Glutamatergic neuron (in vitro differentiated cells): Measurements from ENCODE around the gene NAV1. TPM values are rescaled to one million over a fixed set of nuclear protein-coding genes. Genes with fewer than 3 reads are reported as not detected.

Experiments
- DNase-seq: peaks from one replicate; pipeline ENCODE4 v3.0.0; 2022
- H3K27ac Mint-ChIP-seq: one replicate; pipeline ENCODE4 v1.8.0; 2020; ENCODE audit warnings: mild to moderate bottlenecking, mixed read lengths, inconsistent platforms; ENCODE audit not compliant: unreplicated experiment
- H3K27me3 Mint-ChIP-seq: one replicate; pipeline ENCODE4 v1.8.0; 2020; ENCODE audit warnings: mild to moderate bottlenecking, moderate library complexity, mixed read lengths, inconsistent platforms; ENCODE audit not compliant: unreplicated experiment
- H3K36me3 Mint-ChIP-seq: one replicate; pipeline ENCODE4 v1.8.0; 2020; ENCODE audit warnings: mild to moderate bottlenecking, mixed read lengths, inconsistent platforms; ENCODE audit not compliant: unreplicated experiment
- H3K4me1 Mint-ChIP-seq: one replicate; pipeline ENCODE4 v1.8.0; 2020; ENCODE audit warnings: mild to moderate bottlenecking, low read depth, mixed read lengths, inconsistent platforms; ENCODE audit not compliant: unreplicated experiment
- H3K4me3 Mint-ChIP-seq: one replicate; pipeline ENCODE4 v1.8.0; 2020; ENCODE audit warnings: mild to moderate bottlenecking, mixed read lengths, inconsistent platforms; ENCODE audit not compliant: unreplicated experiment
- H3K9me3 Mint-ChIP-seq: one replicate; pipeline ENCODE4 v1.8.0; 2020; ENCODE audit warnings: mild to moderate bottlenecking, moderate library complexity, mixed read lengths, inconsistent platforms; ENCODE audit not compliant: unreplicated experiment
- total RNA-seq: library from RNA; stranded (reverse); fragmentation: NEBNext Ultra II Directional; extraction: Animal tissue kit (Norgen Biotek cat#: 25700); gene quantifications from one replicate; pipeline ENCODE4 v1.2.1, GENCODE V29; 2021; ENCODE audit not compliant: unreplicated experiment
- TF ChIP-seq, protein P1 (sequence below): fragments of 200-600 bp; sonication (generic); IDR thresholded peaks from one replicate; pipeline ENCODE4 v1.5.0; 2021; ENCODE audit not compliant: partially characterized antibody, unreplicated experiment

The NAV1 gene
- total RNA-seq, 1 donor from 2014 or later: 124 TPM

DNA sequence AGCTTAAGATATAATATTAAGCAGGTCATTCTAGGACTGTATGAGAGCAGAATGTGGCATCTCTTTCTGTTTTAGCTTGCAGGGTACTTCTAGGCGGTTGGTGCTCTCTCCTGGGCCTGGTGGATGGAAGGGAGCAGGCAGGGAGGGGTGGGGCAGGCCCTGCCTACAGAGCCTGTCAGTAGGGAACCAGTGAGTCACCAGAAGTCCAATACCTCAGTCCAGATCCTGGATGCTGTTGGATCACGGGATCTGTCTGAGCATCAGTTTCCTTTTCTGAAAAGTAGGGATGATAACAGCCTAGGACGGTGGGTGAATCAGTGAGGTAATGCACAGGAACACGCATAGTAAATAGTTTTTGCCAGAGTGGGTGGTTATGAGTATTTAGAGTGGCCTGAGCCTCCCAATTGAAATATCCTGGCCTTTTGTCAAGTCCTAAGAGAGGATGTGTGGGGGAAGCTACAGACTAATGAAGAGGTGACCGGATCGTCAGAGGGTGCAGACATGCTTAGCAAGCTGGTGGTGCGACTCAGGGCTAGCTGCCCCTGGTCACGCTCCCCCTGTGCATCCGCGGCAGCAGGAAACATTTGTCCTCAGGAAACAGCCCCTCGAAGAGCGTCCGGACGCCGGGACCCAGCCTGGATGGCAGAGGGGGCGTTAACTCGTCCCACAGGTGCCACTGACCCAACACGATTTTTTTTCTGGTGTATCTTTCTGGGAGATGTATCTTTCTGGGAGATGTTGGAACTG is 23.9 kb downstream of the NAV1 start:
- Mint-ChIP-seq H3K4me3 (no peak overlapping the region), H3K36me3 (no peaks in the 10 kb centered on the region), H3K4me1 (peaks cover 13% of the 10 kb centered on the region), H3K9me3 (peaks cover 6% of the 10 kb centered on the region), H3K27ac (no peak overlapping the region), H3K27me3 (peaks cover 7% of the 10 kb centered on the region)
- no peak for DNase-seq
- TF ChIP-seq, protein P1, sequence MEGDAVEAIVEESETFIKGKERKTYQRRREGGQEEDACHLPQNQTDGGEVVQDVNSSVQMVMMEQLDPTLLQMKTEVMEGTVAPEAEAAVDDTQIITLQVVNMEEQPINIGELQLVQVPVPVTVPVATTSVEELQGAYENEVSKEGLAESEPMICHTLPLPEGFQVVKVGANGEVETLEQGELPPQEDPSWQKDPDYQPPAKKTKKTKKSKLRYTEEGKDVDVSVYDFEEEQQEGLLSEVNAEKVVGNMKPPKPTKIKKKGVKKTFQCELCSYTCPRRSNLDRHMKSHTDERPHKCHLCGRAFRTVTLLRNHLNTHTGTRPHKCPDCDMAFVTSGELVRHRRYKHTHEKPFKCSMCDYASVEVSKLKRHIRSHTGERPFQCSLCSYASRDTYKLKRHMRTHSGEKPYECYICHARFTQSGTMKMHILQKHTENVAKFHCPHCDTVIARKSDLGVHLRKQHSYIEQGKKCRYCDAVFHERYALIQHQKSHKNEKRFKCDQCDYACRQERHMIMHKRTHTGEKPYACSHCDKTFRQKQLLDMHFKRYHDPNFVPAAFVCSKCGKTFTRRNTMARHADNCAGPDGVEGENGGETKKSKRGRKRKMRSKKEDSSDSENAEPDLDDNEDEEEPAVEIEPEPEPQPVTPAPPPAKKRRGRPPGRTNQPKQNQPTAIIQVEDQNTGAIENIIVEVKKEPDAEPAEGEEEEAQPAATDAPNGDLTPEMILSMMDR: no peak

DNA sequence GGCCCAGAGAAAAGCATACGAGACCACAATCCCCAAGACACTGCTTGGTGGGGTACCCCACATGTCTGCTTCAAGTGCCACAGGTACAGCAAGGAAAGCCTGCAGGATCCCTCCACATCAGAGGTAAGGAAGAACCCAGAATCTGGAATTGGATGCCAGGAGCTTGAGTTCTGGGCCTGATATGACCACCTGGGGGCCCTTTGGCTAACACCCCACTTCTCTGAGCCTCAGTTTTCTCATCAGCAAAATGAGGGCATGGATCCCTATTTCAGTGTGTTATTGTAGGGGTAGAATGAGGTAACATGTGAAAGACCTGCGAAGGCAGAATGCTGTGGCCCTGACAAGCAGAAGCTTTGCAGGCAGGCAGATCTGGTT is 24.5 kb downstream of the NAV1 start:
- H3K9me3 Mint-ChIP-seq: peaks cover 6% of the 10 kb centered on the region
- DNase-seq: no peak
- H3K4me3 Mint-ChIP-seq: no peak overlapping the region
- no peak overlapping the region for H3K27ac Mint-ChIP-seq
- TF ChIP-seq, protein P1: no peak
- H3K36me3 Mint-ChIP-seq: no peaks in the 10 kb centered on the region
- peaks cover 8% of the 10 kb centered on the region for H3K27me3 Mint-ChIP-seq
- peaks cover 12% of the 10 kb centered on the region for H3K4me1 Mint-ChIP-seq

DNA sequence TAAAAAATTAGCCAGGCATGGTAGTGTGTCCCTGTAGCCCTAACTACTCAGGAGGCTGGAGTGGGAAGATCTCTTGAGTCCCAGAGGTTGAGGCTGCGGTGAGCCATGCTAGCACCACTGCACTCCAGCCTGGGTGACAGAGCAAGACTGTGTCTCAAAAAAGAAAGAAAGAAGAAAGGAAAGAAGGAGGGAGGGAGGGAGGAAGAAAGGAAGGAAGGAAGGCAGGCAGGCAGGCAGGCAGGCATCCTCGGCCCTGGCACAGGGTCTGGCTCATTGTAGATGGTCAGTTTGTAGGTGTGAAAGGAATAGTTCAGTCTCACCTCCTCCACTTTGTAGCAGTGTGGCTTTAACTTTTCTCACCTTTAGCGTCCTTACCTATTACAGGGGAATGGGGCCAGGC is 25.0 kb downstream of the NAV1 start:
- peaks cover 12% of the 10 kb centered on the region for H3K4me1 Mint-ChIP-seq
- no peak overlapping the region for H3K27ac Mint-ChIP-seq
- H3K9me3 Mint-ChIP-seq: peaks cover 6% of the 10 kb centered on the region

DNA sequence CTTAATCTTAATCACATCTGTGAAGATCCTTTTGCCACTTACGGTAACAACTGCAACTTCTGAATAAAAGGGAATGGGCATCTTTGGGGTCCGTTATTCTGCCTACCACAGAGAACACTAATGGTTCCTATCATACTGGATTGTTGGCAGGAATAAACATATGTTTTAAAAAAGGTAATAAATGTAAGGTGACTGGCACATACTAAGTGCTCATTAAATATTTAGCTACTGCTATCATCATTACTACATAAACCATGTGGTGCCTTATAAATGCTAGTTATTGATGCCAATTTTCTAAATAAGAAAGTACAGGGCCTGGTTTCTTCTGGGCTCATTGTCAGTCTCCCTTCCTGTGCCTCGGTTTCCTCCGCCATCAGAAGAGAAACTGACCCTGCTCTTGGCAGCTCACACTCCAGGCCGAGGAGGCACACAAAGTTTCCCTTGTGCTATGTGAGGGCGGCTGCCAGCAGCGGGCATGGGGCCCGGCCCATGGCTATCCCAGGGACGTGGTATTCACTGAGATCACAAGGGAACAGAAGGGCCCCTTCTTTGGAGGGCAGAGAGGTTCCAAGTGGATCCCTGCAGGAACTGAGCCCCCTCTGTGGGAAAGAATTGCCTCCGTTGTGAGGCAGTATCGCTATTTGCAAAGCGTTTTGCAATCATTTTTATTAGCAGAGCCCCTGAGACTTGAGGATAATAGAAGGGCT is 26.2 kb downstream of the NAV1 start:
- H3K27ac Mint-ChIP-seq: no peak overlapping the region
- H3K36me3 Mint-ChIP-seq: no peaks in the 10 kb centered on the region
- H3K9me3 Mint-ChIP-seq: peaks cover 3% of the 10 kb centered on the region
- TF ChIP-seq, protein P1: no peak
- H3K4me1 Mint-ChIP-seq: peaks cover 12% of the 10 kb centered on the region
- H3K4me3 Mint-ChIP-seq: no peak overlapping the region
- peaks cover 5% of the 10 kb centered on the region for H3K27me3 Mint-ChIP-seq
- no peak for DNase-seq

More for the DNA sequence above, 25.0 kb downstream of the NAV1 start:
- DNase-seq: no peak
- Mint-ChIP-seq H3K4me3 (no peak overlapping the region), H3K27me3 (peaks cover 8% of the 10 kb centered on the region), H3K36me3 (no peaks in the 10 kb centered on the region)
- TF ChIP-seq, protein P1: no peak

DNA sequence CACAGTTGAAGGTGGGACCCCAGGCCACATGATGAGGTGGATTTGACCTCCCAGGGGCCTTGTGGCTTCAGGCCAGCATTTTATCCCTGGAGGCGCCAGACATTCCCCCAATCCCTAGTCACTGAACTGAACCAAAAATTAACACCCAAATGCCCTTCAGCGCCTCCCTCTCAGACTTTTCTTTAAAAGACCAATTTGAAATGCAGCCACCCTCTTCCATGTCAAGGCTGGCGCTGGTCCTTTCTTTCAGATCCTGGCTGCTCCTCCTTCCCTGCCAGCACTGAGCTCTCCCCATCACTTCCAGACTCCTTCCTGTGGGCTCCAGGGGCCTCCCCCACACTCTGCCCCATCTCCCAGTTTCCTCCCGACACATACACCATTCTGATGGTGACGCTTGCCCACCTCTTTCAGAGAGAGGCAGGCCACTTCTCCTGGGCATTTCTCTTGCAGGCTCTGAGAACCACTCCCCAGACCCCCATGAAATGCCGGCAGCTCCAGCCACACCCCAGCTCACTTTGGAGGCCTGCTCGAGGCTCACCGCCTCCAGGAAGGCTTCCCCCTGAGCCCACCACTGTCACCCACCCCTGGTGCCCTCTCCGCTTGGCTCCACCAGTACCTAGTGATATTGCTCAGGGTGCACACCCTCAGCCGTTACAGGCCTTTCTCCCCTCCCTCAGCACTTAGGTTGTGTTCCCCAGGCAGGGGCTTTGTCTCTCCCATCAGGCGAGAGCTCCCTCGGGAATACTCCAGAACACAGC is 27.0 kb downstream of the NAV1 start:
- Mint-ChIP-seq H3K4me3 (no peak overlapping the region), H3K36me3 (no peaks in the 10 kb centered on the region), H3K4me1 (peaks cover 12% of the 10 kb centered on the region), H3K27ac (peak overlapping the region; percentile 59), H3K27me3 (peaks cover 5% of the 10 kb centered on the region), H3K9me3 (peaks cover 3% of the 10 kb centered on the region)
- TF ChIP-seq, protein P1: no peak
- no peak for DNase-seq
